22Rv1 (cell line): ENCODE measurements around the gene ERN2.

Experiments used
- H3K27ac ChIP-seq: fragments of 450-650 bp; 2 replicates; pipeline ENCODE4 v1.5.1; 2017
- CTCF ChIP-seq: fragments of 450-650 bp; IDR thresholded peaks from 2 replicates; pipeline ENCODE4 v1.5.1; 2017; ENCODE audit warnings: mild to moderate bottlenecking
- ZFX ChIP-seq: fragments of 450-650 bp; IDR thresholded peaks from 2 replicates; pipeline ENCODE4 v1.6.1; 2017; ENCODE audit warnings: antibody characterized with exemption, borderline replicate concordance

ERN2 gene

DNA sequence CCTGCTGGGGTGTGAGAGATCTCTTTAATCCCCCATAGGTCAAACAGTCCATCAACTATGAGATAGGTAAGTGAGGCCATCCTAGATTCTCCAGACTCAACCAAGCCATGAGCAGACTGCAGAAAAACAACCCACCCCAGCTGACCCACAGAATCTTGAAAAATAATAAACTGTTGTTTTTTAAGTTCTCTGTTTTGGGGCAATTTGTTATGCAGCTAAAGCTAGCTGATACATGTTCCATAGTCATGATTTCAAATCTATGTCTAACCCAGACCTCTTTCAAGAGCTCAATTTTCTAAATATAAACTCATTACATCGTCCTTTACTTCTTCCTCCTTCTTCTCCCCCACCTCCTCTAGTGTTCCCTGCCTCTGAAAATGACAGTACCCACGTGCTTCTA, 10.1 kb downstream of the ERN2 start:
- no peak overlapping the region for H3K27ac ChIP-seq
- TF ChIP-seq CTCF (no peak), ZFX (no peak)

DNA sequence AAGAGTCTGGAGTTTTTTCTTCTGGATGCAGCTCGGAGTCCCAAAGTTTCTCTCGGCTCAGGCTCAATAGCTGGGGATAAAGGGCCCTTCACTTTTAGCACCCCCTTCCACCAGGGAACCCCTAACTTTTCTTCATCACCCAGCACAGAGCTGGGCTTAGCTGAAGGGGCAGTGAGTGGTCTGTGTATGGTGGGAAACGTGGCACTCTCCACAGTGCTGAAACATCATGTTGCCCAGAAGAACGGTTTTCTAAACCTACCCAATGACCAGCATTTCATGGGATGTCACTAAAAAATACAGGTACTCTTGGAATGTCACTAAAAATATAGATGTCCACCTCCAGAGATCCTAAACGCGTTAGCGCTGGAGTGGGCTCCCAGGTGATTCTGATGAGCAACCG, 12.0 kb downstream of the ERN2 start:
- no peak overlapping the region for H3K27ac ChIP-seq
- TF ChIP-seq ZFX (no peak), CTCF (no peak)

DNA sequence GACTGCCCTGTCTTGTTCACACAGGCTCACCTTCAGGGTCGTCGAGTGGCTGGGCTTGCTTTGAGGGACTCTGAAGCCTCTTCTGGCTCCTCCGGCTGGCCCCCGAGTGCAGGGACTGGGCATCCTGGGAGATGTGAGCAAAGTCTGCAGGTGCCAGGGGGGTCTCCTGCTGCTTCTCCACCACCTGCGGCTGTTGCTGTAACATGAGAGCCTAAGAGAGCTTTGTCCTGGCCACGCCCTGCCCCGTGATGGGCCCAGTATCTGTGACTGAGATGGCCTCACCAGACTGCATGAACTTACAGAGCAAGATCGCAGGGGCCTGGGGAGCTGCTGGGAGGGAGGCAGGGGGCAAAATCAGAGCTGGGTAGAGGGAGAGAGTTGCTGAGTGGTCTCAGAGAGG, 12.5 kb downstream of the ERN2 start:
- TF ChIP-seq CTCF = no peak
- no peak for TF ChIP-seq ZFX
- no peak overlapping the region for H3K27ac ChIP-seq

DNA sequence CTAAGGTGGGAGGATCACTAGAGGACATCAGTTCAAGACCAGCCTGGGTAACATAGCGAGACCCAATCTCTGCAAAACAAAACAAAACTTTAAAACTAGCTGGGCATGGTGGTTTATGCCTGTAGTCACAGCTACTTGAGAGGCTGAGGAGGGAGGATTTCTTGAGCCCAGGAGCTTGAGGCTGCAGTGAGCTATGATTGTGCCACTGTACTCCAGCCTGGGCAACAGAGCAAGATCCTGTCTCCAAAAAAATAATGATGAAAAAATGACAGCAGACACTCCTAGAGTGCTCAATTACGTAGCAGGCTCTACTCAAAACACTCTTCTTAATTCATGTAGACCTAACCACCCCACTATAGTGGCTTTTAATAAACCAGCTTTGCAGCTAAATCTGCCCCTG, 12.9 kb downstream of the ERN2 start:
- no peak overlapping the region for H3K27ac ChIP-seq
- TF ChIP-seq CTCF (no peak), ZFX (no peak)

GRCh38 chr16:23699100-23699499, 13.9 kb downstream of the ERN2 start:
- H3K27ac ChIP-seq = no peak overlapping the region
- TF ChIP-seq ZFX = no peak
- no peak for TF ChIP-seq CTCF

DNA sequence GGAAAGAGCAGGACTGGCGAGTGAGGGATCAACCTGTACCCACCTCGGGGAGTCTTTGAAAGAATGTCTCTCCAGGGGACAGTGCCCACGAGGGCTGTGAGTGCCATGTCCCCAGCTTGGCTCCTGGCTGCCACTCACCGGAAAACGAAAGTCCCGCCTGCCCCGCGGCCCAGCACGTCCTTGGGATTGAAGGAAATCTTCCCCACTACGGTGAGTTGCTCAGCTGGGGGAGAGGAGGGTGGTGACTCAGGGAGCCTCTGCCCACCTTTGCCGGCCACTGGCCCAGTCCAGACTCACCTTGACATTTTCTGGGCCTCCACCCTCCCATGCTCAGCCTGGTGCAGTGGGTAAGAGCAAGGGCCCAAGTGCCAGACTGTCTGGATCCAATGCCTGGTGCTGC, 17.3 kb downstream of the ERN2 start:
- no peak overlapping the region for H3K27ac ChIP-seq
- TF ChIP-seq ZFX (no peak), CTCF (no peak)

DNA sequence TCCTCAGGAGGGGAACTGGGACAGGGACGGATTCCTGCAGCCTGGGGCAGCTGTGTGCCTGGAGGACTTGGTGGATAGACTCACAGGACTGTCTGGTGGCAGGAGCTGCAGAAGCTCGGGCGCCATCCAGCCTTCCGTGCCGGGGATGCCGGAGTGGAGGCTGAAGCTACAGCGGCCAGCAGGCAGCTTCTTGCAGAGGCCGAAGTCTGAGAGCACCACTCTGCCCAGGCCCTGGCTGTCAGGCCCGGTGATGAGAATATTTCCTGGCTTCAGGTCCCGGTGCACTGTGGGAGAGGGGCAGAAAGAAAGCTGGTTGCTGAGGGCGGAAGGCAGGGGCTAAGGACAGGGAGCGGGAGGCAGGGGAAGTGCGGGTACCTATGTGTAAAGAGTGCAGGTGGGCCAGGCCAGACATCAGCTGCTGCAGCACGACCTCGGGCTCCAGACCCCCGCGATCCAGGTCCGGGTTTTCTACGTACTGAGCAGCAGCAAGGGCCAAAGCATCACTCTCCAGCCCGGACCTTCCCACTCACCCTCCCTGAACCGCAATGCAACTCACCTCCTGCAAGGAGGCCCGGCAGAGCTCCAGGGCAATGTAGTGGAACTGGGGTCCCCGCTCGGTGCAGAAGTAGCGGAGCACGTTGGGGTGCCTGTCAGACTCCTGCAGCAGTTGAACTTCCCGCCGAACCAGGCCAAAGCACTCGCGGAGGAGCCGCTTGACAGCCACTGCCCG, 18.2 kb downstream of the ERN2 start:
- H3K27ac ChIP-seq = no peak overlapping the region
- TF ChIP-seq ZFX = no peak
- TF ChIP-seq CTCF = no peak
